ENCODE results near the gene OR2A42.
"Not testable (repeated sequence)": the region's sequence is repeated elsewhere in the genome, so short reads cannot be mapped to it uniquely, and the experiment has no call there.

Gene OR2A42, protein sequence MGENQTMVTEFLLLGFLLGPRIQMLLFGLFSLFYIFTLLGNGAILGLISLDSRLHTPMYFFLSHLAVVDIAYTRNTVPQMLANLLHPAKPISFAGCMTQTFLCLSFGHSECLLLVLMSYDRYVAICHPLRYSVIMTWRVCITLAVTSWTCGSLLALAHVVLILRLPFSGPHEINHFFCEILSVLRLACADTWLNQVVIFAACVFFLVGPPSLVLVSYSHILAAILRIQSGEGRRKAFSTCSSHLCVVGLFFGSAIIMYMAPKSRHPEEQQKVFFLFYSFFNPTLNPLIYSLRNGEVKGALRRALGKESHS

DNA sequence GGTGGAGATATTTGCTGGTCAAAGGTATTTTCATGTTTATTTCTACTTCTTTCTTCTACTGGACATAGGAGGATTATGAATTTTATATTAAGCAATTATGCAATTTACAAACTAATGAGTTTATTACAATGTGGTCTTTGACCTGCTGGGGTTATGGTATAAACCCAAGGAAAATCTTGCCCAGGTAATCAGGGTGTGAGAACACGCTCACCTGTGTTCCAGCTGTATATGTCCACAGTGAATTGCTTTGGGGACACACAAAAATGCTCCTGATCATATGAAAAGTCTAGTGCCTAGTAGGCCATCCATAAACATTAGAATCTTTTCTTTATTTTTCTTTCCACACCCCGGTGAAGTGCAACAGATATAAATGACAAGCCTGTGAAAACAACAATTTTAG is at the start of gene OR2A42:
TSS of gene OR2A42 (minus strand) at position 241 of the 400 bp plus-strand sequence. CDS start 6,762 bp downstream, outside the sequence.
- not testable (repeated sequence) for DNase-seq (ENCODE audit: low spot score)

DNA sequence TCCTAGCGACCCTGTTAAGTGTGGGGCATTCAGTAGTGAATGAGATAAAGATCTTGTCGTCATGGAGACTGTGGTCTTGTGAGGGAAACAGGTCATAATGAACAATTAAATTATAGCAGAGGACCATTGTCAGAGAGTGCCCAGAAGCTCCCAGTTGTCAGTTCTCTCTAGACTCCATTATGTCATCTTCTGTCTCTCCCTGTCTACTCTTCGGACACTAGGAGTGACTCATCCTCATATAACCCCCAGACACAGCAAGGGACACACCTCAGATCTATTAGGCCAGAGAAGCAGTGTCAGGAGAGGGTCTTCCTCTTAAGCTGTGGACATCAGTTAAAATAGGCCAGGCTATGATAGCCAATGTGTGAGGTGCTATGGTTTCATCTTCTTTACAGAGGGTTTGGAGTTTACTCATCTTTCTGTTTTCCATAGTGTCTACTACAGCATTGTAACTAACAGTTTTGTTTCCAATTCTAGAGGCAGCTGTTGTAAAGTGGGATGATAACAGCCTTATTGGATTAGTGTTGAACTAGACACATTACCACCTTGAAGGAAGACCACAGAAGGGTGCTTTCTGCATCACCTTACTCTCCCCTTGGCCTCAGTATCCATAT is 47.9 kb upstream of the OR2A42 start:
- not testable (repeated sequence) for DNase-seq (ENCODE audit: low spot score)

DNA sequence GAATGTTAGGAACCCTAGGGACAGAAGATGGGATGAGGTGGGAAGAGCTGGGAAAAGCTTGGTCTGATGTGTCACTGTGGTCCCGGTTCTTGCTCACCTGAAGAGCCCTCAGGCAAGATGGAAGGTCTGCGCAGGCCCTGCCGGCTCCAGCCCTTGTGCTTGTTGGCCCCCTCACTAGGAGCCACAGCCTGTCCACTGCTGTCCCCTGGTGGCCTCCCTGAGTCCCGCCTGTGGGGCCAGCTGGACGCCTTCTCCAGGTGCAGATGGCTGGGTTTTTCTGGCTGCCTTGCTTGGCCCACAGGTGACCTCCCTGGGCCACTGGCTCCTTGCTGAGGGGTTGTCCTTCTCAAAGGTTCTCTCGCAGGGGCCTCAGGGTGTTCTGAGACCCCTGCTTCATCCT is 44.3 kb upstream of the OR2A42 start:
- not testable (repeated sequence) for DNase-seq (ENCODE audit: low spot score)

DNA sequence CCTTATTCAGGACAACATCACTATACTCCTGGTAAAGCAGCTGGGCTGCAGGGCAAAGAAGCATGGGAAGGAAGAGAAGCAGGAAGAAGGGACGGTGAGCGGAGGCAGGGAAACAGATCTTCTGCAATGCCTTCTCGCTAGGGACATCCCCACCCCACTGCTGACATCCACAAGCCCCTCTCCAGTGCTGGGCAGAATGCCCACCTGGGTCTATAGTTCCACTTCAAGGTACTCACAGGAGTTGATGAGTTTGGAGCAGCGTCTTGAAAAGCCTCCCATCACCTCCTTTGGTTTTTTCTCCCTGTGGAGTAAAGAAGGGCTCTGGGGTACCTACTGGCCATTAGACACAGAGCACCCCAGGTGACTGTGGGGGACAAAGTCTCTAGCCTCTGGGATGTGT is 43.1 kb upstream of the OR2A42 start:
- not testable (repeated sequence) for DNase-seq (ENCODE audit: low spot score)

DNA sequence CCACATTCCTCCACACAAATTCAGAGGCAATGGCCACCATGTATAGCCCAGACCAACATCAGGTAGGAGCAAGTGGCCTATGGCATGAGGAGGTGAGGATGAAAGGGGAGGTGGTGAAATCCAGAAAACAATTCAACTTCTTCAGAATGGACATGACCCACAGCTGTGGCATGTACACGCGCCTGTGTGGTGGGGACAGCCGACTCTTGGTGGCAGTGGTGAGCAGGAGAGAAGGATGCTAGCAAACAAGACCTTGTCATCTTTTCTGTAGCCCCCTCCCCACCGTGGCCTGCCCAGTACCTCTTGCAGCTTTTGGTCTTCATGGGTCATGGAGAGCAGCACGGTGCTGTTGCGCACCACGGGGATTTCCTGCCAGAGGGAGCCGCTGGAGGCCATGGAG is 42.6 kb upstream of the OR2A42 start:
- not testable (repeated sequence) for DNase-seq (ENCODE audit: low spot score)

DNA sequence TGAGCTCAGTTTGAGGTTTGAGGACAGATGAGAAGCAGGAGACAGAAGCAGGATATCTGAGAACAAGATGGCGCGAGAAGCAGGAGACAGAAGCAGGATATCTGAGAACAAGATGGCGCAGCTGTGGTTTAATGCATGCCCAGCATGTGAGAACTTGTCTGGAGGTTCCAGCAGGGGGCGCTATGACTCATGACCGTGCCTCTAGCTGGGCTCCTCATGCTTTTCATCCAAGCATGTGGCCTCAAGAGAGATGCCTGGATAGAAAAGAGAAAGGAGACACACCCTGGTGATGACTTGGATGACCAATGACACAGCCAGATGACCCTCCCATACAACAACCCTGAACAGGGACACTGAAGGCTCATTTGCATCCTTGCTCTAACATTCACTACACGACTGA is 40.6 kb upstream of the OR2A42 start:
- not testable (repeated sequence) for DNase-seq (ENCODE audit: low spot score)

DNA sequence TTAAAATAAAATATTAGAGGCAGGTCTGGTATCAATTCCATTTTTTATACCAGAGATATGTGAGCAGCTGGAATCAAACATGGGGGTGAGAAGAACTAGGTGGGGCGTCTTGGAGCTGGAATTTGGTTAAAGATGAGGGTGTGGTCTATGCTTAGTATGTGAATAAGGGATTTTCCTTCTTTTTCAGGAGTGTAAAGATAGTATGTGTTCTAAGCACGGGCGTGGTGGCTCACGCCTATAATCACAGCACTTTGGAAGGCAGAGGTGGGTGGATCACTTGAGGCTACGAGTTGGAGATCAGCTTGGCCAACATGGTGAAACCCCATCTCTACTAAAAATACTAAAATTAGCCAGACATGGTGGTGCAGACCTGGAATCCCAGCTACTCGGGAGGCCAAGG is 35.9 kb upstream of the OR2A42 start:
- not testable (repeated sequence) for DNase-seq (ENCODE audit: low spot score)

DNA sequence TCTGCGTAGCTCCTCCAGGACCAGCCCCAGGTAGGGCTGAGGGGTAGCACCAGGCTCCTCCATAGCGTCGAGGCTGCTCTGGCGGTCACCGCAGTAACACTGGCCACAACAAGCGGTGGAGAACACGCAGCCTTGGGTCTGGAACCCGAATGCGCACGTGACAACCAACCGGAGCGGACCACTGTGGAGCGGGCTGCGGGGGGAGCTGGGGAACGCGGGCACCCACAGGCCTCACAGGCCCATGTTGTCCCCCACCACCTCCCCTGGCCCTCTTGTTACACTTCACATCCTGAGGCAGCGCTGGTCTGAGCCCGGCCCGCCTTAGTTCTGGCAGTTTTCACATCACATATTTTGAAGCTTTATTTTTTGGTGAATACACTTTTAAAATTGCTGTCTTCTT is 29.8 kb upstream of the OR2A42 start, which contains the start of gene CTAGE8:
TSS of gene CTAGE8 (minus strand) at position 101 of the 400 bp plus-strand sequence. CDS start at position 63, 38 bp downstream.
- not testable (repeated sequence) for DNase-seq (ENCODE audit: low spot score)

DNA sequence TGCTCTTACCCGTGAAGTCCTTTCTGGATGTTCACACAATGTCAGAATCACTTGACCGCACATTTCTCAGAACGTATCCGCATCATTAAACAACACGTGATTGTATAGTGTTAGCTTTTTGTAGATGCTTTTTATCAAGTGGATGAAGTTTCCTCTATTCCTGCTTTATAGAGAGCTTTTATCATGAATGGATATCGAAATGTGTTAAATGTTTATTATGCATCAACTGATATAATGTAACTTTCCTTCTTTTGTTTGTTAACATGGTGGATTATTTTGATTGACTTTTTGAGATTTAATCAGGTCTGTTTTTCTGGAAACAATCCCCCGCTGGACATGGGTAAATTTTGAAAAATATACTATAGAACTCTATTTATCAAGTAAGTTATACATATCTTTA is 25.3 kb upstream of the OR2A42 start, which contains the start of gene OR2A7:
TSS of gene OR2A7 (minus strand) at position 101 of the 400 bp plus-strand sequence. CDS start 5,164 bp downstream, outside the sequence.
- not testable (repeated sequence) for DNase-seq (ENCODE audit: low spot score)

DNA sequence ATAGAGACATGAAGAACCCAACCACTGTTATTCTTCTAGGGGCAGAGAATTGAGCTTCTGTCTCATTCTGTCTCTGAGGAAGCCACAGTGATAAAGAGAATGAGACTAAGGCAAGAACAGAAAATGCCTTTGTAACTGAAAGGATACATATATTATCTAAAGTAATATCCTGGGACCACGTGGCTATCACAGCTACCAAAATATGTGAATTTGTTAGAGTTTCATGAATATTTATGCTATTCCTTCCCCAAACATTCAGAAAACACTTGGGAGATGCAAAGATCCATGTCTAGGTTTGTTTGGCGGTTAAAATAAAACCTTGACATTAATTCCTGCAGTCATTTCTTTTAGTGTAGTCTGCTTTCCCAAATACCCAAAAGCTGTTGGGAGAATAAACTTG is 22.7 kb upstream of the OR2A42 start:
- not testable (repeated sequence) for DNase-seq (ENCODE audit: low spot score)

DNA sequence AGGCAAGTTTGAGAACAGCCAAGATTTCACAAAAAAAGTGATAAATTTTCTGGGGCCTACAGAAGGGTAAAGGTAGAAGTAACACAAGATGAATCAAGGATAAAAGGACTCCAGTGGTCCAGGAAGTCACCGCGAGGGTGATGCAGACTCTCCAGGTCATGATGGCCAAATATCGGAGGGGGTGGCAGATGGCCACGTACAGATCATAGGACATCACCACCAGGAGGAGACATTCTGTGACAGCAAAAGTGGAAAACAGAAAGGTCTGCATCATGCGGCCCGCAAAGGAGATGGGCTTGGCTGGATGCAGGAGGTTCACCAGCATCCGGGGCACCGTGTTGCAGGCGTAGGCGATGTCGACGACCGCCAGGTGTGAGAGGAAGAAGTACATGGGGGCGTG is 19.7 kb upstream of the OR2A42 start:
- not testable (repeated sequence) for DNase-seq (ENCODE audit: low spot score)

DNA sequence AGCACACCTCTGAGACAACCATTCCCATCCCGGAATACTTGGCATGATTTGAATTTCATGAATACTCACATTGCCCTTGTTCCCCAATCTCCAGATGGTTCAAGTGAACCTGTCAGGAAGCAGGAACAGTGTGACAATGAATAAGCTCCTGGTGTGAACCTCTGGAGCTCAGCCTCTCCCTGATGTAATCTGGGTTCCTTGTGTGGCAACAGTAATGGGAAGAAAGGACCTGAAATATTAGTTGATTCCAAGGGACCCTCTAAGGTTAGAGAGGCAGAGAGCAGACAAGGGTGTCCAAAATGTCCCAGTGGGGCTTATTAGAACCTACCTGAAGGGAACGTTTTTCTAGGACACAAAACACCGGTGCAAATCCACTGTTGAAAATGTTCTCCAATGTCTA is 16.7 kb upstream of the OR2A42 start:
- no peak for DNase-seq (ENCODE audit: low spot score)

DNA sequence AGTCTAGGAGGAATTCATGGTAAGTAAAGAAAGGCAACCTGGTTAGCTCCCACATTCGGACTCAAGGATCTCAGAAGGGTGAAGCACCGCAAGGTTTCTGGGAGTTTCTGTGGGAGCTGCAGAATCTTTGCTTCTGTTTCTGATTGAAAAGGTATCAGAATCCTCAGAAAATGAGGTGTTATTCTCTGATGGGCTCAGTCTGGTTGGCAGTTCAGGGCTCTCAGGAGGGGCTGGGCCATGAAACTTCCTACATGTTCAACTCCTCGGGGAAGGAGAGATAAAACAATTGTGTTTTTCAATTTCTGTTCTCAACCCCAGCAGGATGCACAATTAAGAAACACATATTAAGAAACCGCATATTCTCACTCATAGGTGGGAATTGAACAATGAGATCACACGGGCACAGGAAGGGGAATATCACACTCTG is 16.1 kb upstream of the OR2A42 start:
- no peak for DNase-seq (ENCODE audit: low spot score)

DNA sequence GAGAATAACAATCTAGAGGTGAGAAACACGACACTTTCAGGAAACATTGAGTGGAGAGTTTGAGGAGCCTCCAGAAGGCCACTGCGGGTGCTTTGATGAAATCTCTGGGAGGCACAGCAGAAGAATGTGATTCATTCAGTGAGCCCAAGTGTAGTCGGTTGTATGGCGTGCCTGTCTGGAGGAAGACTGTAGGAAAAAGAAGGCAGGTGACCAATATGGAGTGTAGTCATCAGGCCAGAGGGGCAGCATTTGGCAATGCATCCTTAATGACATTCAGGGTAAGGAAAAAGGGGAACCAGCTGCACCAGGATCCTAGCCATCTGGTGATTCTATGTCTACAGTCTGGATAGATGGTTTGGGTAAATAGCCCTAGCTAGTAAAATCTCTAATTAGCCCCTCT is 12.9 kb upstream of the OR2A42 start:
- not testable (repeated sequence) for DNase-seq (ENCODE audit: low spot score)

DNA sequence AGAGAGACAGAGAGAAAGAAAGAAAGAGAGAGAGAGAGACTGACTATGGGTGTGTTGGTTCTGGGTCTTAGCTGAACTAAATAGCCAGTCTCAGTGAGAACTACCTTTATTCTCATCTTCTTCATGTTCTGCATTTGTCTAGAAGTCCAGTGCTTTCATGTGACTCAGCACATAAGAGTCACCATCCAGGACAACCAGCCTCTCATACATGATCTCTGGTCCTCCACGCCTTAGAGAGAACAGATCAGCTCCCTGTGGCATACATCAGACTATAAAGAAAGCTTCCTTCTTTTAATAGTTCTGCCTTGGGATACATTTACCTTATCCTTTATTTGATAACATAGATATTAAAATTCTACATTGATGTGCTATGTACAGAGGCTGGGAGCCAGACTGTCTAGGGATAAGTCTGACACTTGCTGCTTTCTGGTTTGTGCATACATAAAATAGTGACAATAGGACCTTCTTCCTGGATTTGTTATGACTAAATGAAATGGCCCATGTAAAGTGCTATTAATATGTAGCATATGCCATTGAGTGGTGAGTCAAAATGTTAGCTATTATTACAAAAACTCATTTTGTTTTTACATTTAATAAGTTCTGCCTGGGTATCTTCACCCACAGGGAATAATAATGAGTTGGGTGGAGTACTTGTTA is 8.4 kb upstream of the OR2A42 start:
- DNase-seq (ENCODE audit: low spot score), result not testable (repeated sequence)

DNA sequence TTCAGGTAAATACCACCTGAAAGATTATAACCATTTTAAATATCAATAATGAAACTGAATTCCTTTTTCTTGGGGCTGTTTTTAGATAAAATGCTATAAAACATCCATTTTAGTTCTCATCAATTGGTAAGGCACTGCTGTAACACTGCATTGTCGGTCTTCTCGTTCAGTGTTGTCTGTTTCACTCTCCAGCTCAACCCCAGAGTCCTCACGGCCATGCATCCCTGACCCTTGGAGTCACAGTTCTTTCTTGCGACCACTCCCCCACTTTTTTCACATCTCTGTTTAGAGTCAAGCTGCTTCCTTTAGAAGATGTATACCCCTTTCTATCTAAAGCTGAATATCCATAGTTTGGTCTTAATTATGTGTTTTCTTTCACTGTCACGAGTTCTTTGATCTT is 7.6 kb upstream of the OR2A42 start:
- not testable (repeated sequence) for DNase-seq (ENCODE audit: low spot score)

DNA sequence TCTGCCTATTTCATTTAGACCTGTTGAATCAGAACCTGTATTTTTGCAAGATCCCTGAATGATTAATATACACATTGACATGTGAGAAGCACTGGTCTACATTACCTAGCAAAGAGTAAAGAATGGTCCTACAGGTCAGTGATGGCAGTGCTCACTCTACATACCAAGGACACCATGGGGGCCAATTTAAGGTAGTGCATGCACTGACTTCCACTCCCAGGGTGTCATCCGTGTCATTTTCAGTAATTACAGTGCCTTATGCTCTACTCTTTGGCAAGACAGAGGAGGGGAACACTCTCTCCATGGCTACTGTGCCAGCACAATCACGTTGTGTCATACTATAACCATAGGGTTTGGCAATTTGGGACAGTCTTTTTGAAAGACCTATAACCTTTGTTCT is 6.0 kb upstream of the OR2A42 start:
- DNase-seq (ENCODE audit: low spot score), result not testable (repeated sequence)

DNA sequence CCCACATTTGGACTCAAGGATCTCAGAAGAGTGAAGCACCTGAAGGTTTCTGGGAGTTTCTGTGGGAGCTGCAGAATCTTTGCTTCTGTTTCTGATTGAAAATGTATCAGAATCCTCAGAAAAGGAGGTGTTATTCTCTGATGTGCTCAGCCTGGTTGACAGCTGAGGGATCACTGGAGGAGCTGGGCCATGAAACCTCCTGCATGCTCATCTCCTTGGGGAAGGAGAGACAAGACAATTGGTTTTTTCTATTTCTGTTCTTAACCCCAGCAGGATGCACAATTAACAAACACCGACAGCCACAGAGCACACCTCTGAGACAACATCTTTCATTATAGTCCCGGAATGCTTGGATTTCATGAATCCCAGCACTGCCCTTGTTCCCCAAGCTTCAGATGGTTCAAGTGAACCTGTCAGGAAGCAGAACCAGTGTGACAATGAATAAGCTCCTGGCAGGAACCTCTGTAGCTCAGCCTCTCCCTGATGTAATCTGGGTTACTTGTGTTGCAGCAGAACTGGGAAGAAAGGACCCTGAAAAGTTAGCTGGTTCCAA is 799 bp downstream of the OR2A42 start:
- not testable (repeated sequence) for DNase-seq (ENCODE audit: low spot score)

DNA sequence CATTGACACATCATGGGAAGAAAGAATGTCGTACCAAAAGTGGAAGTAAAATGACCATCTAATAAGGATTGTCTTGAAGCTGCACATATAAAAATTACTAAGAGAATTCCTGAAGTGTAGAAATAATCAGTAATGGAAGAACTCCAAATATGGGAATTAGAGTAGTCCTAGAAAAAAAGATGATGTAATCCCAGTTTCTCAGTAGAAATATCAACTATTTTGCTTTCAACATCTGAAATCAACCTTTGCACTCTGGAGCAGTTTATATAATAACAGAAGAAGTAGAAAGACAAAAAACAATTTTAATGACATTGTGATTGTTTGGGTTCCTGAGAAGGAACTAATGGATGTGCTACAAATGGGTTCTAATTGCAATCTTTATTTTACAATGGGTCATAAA is 6.4 kb downstream of the OR2A42 start:
- DNase-seq (ENCODE audit: low spot score), result not testable (repeated sequence)

DNA sequence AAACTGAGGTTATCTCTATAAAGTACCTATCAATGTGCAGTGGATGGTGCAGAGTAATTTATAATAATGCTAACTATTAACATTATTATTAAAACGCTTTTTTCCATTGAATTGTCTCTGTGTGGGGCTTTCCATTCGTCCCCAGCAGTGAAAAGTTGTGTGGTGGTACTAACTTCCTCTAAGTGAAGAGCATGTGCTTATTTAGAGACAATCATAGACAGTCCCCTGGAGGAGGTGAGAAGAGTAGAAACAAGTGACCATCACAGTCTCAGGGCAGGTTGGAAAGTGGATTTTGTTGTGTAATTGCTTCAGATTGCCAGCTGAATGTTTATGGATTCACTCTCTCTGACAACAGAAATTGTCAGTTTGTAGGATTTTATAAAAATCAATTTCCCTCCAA is 8.4 kb downstream of the OR2A42 start:
- DNase-seq (ENCODE audit: low spot score), result not testable (repeated sequence)

DNA sequence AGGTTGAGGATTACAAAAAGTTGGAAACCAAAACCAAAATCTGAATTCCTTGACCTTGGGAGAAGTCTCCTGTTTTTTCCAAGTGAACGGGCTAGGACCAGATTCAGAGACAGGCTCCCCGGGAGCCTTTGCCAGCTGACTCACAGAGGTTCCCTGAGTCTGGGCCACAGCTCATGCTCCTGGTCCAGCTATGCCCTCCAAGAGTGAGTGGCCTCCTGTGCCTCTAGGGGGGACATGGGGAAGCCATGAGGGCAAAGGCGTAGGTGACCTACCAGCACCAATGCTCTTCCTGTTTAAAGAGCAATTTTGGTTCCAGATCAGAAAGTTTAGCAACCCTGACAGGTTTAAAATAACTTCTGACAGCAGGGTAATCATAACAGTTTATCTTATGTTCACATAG is 10.6 kb downstream of the OR2A42 start:
- DNase-seq (ENCODE audit: low spot score), result not testable (repeated sequence)

DNA sequence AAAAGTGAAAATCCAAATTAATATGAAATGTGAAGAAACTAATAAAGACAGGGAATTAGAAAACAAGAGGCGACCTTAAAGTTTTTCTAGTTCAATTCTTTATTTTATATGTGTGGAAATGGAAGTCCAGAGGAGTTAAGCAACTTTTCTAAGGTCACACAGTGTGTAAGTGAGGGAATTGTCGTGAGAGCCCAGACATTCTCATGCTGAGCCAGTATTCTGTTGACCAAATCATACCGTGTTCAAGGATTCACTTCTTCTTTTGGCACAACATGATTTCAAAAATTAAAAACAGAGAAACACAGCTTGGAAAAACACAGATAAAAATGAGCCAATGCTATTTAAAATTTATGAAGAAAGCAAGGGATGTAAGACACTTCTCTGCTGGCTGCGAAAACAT is 12.5 kb downstream of the OR2A42 start:
- DNase-seq (ENCODE audit: low spot score), result not testable (repeated sequence)

Measured in pons (tissue), 1 donor.